LNCaP clone FGC (cell line): ENCODE measurements around the gene AQP2.

Source experiments
- DNase-seq: peaks from one replicate; pipeline ENCODE4 v3.0.0-alpha.2; 2011; ENCODE audit warnings: low read depth
- H3K4me3 ChIP-seq: 2 replicates; pipeline ENCODE4 v1.5.1; 2011; ENCODE audit warnings: mild to moderate bottlenecking, low read depth, low read length, control low read depth
- TF ChIP-seq, protein P1 (sequence below): IDR thresholded peaks from 2 replicates; pipeline ENCODE4 v1.5.1; 2012; ENCODE audit warnings: mild to moderate bottlenecking; ENCODE audit not compliant: control insufficient read depth, insufficient read depth; ENCODE audit errors: extremely low read depth

AQP2 gene

DNA sequence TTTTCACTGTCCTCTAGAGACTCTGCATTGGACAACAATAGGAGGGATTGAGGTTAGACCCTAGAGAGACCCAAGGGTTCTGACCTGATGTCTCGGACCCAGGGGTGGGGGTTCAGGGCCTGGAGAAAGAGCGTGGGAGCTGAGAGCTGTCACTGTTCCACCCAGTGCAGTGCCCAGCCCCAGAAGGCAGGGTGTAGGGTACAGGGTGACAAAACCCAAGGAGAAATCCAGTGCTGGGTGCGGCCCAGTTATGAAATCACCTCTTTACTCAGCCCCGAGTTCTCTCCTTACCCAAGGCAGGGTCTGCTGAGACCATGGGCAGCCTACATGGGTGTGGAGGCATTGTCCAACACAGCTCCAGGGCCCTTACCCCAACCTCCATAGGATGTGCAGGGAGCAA lies 2.6 kb downstream of the AQP2 start:
- H3K4me3 ChIP-seq, result no peak overlapping the region
- TF ChIP-seq, protein P1, sequence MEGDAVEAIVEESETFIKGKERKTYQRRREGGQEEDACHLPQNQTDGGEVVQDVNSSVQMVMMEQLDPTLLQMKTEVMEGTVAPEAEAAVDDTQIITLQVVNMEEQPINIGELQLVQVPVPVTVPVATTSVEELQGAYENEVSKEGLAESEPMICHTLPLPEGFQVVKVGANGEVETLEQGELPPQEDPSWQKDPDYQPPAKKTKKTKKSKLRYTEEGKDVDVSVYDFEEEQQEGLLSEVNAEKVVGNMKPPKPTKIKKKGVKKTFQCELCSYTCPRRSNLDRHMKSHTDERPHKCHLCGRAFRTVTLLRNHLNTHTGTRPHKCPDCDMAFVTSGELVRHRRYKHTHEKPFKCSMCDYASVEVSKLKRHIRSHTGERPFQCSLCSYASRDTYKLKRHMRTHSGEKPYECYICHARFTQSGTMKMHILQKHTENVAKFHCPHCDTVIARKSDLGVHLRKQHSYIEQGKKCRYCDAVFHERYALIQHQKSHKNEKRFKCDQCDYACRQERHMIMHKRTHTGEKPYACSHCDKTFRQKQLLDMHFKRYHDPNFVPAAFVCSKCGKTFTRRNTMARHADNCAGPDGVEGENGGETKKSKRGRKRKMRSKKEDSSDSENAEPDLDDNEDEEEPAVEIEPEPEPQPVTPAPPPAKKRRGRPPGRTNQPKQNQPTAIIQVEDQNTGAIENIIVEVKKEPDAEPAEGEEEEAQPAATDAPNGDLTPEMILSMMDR, result no peak

GRCh38 chr12:49953961-49954846 lies 3.7 kb downstream of the AQP2 start:
- no peak for DNase-seq
- TF ChIP-seq, protein P1, result no peak
- H3K4me3 ChIP-seq, result no peak overlapping the region

More for the DNA sequence above, 2.6 kb downstream of the AQP2 start:
- no peak for DNase-seq

GRCh38 chr12:49954863-49955830 lies 4.6 kb downstream of the AQP2 start:
- TF ChIP-seq, protein P1, result no peak
- H3K4me3 ChIP-seq, result no peak overlapping the region
- DNase-seq, result no peak

DNA sequence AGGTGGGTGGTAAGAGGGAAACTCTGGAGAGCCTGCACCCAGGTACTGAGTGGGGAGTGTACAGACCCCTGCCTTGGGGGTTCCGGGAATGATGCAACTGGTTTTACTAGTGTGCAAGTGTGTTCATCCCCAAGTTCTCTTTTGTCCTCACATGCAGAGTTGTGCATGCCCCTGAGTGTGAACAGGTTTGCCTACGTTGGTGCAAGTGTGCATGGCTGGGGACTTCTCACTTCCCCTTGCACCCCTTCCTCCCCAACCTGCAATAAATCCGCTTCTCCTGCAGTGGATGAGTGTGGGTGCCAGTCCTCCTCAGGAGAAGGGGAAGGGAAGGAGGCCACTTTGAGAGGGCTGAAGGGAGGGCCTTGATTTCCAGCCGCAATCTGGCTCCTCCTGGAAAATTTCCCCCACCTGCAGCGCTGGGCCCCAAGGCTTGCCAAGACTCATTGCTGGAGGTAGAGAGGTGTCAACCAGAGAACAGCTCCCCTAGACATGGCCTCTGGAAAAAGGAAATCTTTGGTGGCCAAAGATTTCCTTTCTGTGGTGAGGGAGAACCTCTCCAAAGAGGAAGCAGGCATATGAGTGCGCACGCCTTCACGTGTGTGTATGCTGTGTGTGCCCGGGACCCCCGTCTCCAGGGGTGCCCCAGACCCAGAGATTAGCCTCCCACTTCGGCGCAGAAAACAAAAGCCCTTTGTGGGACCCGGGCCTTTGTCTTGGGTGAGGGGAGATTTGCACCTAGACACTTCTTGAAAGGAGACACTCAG lies 5.5 kb downstream of the AQP2 start:
- TF ChIP-seq, protein P1, result no peak
- no peak overlapping the region for H3K4me3 ChIP-seq
- DNase-seq, result no peak

DNA sequence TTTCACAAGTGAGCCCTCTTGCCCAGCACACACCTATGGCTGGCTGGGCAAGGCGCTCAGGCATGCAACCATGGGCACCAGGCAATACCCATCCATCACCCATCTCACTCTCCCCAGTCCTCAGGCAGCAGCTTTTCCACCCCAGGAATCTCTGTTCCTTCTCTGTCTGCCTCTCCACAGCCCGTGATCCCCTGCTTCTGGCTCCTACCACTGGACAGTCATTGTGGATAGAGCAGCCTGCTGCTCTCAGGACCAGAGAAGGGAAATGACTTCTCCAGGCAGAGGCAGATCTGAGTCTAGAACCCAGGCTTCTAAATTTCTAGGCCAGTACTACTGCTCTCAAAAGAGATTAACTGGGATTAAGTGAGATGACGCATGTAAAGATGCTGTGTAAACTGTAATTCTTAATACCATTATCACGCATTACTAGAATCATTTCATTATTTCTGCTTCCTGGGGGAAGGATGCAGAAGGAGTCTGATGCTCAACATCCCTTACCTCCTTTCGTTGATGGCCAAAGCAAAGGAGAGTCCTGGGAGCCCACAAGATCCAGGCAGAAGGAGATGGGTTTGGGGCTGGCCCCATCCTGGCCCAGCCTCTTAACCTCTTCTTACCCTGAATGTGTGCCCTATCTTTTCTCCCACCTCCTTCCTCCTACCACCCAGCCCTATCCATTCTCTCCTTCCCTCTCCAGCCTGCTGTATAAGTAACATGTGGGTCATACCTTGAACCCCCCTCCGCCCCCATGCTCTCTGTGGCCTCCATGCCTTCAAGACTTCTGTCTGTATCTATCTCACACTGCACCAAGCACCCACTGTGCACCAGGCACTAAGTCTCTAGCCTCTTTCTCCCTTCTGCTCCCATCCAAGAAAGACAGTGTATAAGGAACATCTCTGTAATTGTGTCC lies 6.4 kb downstream of the AQP2 start:
- no peak for DNase-seq
- TF ChIP-seq, protein P1, result no peak
- H3K4me3 ChIP-seq, result no peak overlapping the region
